ENCODE measurements around the gene MSI2. TPM values are rescaled to one million over a fixed set of nuclear protein-coding genes. Genes with fewer than 3 reads are reported as not detected.

The MSI2 gene
- total and polyA plus RNA-seq, 2 donors (not counting 3 experiments of a cell fraction or from before 2014, with no cell fraction given): 20.9 to 59.3 TPM

- CTCF ChIA-PET: interaction anchor here (4.2 kb wide), 1 partner anchor 224 kb away, joined by 21 read pairs; no protein-coding TSS in a partner anchor
- H4K20me1 ChIP-seq (replicated peaks; ENCODE audit: control insufficient read depth, extremely low read depth, insufficient read depth, low read length): no peaks in the 10 kb centered on the region
- no peaks in the 10 kb centered on the region for H3K9me1 ChIP-seq (replicated peaks; ENCODE audit: control insufficient read depth, extremely low read depth, insufficient read depth, low read length)
- dilution Hi-C loops (cut with MboI; ENCODE audit: extremely low pct_ligation_motif_present, low sequenced_read_pairs) (no loop called here), intact Hi-C loops (cut with micrococcal nuclease) (no loop called here)
- no TSS peak for BruUV-seq (replicated peaks)
- H3K27me3 ChIP-seq (ENCODE audit: control insufficient read depth in 2 of 2, insufficient read depth in 2 of 2, low read length in 2 of 2): no peaks in the 10 kb centered on the region
- POLR2A ChIA-PET: no interaction called here
- H3K36me3 ChIP-seq (ENCODE audit: control insufficient read depth in 2 of 2, extremely low read depth in 1 of 2, insufficient read depth in 2 of 2, low read length in 2 of 2): no peaks in the 10 kb centered on the region
- no peaks in the 10 kb centered on the region for H3K79me2 ChIP-seq (ENCODE audit: control insufficient read depth, insufficient read depth, low read length)
- no peak overlapping the region for H3K4me3 ChIP-seq (replicated peaks in 1 of 3; ENCODE audit: insufficient read depth in 1 of 3, low read depth in 1 of 3, low read length in 3 of 3)
- no peaks in the 10 kb centered on the region for H3K4me1 ChIP-seq (ENCODE audit: control insufficient read depth, extremely low read depth, insufficient read depth, low read length)
- FAIRE-seq (no peak), DNase-seq (ENCODE audit: low read depth, low spot score) (no peak)
- no peak overlapping the region for H3K9ac ChIP-seq (replicated peaks; ENCODE audit: extremely low read depth, insufficient read depth, low read length)
- no peak for TF ChIP-seq EZH2 (IDR thresholded peaks at IDR 0.05; ENCODE audit: borderline replicate concordance, low read depth, low read length, severe bottlenecking)
- no peak for TF ChIP-seq CTCF (IDR thresholded peaks at IDR 0.05; ENCODE audit: extremely low read depth in 1 of 2, insufficient read depth in 1 of 2, low read depth in 1 of 2, low read length in 2 of 2)
- no peak for TF ChIP-seq MAX (IDR thresholded peaks at IDR 0.05; ENCODE audit: insufficient read depth, insufficient read length)
- no peak for TF ChIP-seq POLR2A (IDR thresholded peaks at IDR 0.05; ENCODE audit: low read depth, low read length)
- no peak for TF ChIP-seq FOS (IDR thresholded peaks at IDR 0.05; ENCODE audit: borderline replicate concordance, insufficient read depth, low read length)
- no peak for TF ChIP-seq POLR2AphosphoS5 (IDR thresholded peaks at IDR 0.05; ENCODE audit: insufficient read depth, low read depth, low read length)
- no peak for TF ChIP-seq JUN (IDR thresholded peaks at IDR 0.05; ENCODE audit: borderline replicate concordance, insufficient read depth, insufficient read length, low read depth)
- no peak for TF ChIP-seq MYC (IDR thresholded peaks at IDR 0.05; ENCODE audit: low read depth, low read length)
- TF ChIP-seq GATA2 (IDR thresholded peaks at IDR 0.05; ENCODE audit: insufficient read depth, insufficient read length, low read depth, low read length): no peak
- H3K27ac ChIP-seq (ENCODE audit: insufficient read depth, low read depth, low read length): no peak overlapping the region
- no peak overlapping the region for H2AFZ ChIP-seq (ENCODE audit: low read depth, low read length)
- H3K9me3 ChIP-seq (replicated peaks; ENCODE audit: control insufficient read depth, insufficient read depth, low read length): no peaks in the 10 kb centered on the region
- no peak overlapping the region for H3K4me2 ChIP-seq (ENCODE audit: insufficient read depth, low read length)
Measured at GRCh38 chr17:57467801-57468200, 211.5 kb downstream of the MSI2 start.

All from endothelial cell of umbilical vein (primary cell).